Measurements from ENCODE around the gene PIEZO1.
"Not testable (repeated sequence)": the region's sequence is repeated elsewhere in the genome, so short reads cannot be mapped to it uniquely, and the experiment has no call there.

The PIEZO1 gene, protein sequence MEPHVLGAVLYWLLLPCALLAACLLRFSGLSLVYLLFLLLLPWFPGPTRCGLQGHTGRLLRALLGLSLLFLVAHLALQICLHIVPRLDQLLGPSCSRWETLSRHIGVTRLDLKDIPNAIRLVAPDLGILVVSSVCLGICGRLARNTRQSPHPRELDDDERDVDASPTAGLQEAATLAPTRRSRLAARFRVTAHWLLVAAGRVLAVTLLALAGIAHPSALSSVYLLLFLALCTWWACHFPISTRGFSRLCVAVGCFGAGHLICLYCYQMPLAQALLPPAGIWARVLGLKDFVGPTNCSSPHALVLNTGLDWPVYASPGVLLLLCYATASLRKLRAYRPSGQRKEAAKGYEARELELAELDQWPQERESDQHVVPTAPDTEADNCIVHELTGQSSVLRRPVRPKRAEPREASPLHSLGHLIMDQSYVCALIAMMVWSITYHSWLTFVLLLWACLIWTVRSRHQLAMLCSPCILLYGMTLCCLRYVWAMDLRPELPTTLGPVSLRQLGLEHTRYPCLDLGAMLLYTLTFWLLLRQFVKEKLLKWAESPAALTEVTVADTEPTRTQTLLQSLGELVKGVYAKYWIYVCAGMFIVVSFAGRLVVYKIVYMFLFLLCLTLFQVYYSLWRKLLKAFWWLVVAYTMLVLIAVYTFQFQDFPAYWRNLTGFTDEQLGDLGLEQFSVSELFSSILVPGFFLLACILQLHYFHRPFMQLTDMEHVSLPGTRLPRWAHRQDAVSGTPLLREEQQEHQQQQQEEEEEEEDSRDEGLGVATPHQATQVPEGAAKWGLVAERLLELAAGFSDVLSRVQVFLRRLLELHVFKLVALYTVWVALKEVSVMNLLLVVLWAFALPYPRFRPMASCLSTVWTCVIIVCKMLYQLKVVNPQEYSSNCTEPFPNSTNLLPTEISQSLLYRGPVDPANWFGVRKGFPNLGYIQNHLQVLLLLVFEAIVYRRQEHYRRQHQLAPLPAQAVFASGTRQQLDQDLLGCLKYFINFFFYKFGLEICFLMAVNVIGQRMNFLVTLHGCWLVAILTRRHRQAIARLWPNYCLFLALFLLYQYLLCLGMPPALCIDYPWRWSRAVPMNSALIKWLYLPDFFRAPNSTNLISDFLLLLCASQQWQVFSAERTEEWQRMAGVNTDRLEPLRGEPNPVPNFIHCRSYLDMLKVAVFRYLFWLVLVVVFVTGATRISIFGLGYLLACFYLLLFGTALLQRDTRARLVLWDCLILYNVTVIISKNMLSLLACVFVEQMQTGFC (N-terminal part only)

DNA sequence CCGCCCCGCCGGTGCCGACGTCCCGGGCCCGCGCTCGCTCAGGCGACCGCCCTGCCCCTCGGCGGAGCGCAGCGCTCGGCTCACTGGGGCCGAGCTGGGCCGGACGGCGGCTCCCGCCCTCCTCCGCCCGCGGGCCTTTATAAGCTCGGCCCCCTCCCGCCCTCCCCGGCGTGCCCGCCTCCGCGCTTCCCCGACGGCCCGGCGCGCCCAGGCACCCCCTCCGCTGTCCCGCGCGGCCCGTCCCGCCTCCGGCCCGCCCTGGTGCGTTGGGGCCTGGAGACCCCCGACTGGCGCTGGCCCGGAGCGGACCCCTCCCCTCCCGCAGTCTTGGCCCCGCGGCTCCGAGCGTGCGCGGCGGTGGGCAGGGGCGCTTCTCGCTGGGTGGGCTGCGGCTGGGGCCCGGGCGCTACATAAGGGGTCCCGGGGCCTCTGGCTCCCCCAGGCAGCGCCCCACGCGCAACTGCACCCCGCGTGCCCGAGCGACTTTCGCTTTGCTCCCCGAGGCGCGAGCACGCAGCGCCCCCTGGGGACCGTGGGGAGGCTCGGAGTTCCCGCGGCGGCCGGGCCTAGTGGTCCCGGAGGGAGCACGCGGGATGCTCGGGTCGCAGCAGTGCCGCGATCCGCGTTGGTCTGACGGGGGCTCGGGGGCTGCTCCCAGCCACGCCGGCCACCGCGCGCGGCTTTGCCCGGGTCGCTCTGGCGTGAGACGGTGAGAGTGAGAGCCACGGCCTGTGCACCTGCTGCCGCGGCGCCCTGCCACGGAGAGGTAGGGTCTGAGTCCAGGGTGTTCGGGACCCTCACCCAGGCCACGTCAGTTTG is at the start of gene PIEZO1:
Gene PIEZO1, minus strand, starts transcription at position 115 of the 819 bp plus-strand sequence. CDS start 256 bp downstream, outside the sequence.
- peak; percentile 73 for DNase-seq (ENCODE audit: low read depth)

DNA sequence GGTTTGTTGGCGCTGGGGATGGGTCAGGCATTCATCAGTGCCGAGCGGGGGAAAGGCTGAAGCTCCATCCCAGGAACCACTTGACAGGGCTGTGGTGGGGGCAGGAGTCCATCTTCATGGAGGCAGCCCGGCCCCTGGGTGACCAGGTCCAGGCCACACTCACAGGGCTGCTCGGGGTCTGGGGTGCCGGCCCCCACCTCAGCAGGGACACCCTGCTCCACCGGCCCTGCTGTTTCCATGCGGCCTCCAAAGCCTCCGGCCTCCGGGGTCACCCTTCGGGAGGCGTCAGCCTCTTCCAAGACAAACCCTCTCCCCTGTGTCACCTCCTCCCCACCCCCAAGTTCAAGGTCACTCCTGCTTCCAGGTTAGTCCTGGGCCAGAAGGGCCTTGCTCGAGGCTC is 49.6 kb upstream of the PIEZO1 start:
- no peak for DNase-seq (ENCODE audit: low read depth)

DNA sequence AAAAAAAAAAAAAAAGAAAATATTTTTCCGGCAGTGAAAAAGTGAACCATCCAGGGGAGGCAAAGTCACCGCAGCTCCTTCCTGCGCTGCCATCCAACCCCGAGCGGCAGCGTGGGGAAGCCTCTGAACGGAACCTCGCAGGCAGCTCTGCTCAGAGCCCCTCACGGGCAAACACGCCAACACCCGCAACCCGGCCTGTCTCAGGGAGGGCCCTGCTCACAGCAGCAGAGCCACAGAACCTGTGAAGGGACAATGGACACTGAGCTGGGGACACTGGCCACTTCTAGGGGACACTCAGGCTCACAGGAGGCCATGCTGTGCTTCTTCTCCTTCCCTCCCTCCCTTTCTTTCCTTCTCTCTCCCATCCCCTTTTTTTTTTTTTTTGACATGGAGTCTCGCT is 48.1 kb upstream of the PIEZO1 start:
- no peak for DNase-seq (ENCODE audit: low read depth)

DNA sequence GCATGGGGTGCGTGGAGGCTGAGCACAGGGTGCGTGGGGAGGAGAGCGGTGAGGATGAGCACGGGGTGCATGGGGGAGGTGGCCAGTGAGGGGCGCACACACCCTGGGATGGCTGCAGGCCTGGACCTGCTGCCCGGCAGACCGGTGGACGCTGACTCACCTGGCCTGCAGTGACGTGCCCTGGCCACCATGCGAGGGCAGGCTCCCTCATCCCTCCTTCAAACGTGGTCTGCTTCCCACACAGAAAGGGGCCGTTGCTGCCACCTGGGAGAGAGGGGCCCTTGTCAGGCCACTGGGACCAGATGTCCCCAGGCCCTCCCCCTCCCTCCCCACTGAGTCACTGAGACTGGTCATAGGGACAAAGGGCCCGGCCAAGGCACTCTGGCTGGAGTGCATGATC is 46.8 kb upstream of the PIEZO1 start:
- no peak for DNase-seq (ENCODE audit: low read depth)

DNA sequence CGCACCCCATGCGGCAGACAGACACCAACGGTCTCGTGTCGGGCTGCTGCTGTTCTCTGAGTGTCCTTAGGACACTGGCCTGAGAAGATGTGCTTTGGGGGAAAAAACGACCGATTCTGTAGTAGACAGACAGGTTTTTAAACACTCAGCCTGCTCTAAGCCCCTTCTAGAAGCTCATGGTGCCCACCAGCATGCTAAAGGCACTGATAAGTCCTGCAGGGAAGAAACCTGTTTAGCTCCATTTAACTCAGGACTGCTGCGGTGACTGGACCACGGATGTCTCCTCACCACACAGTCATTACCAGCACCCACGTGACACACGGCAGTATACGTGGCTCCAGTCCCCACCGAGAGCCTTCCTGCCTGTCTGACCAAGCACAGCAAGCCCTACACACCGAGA is 45.8 kb upstream of the PIEZO1 start:
- DNase-seq (ENCODE audit: low read depth): no peak

DNA sequence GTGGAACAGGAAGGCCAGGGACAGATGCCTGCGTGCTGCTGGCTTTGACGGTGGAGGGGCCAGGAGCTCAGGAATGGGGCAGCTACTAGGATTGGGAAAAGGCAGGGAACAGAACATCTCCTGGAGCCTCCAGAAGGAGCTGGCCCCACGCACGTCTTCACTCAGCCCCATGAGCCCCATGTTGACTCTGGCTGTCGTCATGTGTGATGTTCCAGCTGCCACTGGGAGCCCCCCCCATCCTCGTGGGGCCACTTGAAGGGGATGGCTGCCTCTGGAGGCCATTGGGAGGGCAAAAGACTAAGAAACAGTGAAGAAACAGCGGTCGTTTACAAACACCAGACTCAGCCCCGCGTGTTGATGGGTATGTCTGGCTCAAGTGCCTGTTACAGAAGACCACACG is 45.2 kb upstream of the PIEZO1 start:
- DNase-seq (ENCODE audit: low read depth): no peak

DNA sequence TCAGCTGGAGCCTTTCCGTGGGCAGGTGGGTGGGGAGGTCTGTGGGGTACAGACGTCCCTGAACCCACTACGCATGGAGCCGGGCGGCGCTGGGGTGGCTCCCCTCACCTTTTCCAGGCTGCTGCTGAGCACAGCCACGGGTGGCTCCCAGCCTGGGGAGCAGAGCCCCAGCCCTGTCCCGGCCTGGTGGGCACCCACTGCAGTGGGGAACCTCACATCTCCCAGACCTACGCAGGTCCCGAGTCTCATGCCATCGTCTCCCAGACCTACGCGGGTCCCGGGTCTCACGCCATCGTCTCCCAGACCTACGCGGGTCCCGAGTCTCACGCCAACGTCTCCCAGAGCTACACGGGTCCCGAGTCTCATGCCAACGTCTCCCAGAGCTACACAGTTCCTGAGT is 43.7 kb upstream of the PIEZO1 start:
- no peak for DNase-seq (ENCODE audit: low read depth)

DNA sequence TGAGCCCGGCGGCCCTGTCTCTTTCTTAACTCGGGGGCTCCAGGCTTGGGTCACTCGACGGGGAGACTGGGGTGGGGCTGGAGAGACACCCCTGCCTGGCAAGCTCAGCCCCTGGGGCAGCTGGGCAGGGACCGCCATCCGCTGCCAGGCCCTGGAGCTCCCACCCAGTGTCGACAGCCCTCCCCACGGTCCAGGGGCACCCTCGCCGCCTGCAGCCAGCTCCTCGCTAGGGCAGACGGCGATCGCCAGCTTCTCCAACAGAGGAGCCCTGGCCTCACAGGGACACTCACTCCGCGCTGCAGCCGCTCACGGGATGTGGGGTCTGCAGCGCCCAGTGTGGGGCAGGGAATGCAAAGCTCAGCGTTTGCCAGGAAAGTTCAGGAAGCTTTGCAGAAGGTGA is 42.7 kb upstream of the PIEZO1 start:
- no peak for DNase-seq (ENCODE audit: low read depth)

DNA sequence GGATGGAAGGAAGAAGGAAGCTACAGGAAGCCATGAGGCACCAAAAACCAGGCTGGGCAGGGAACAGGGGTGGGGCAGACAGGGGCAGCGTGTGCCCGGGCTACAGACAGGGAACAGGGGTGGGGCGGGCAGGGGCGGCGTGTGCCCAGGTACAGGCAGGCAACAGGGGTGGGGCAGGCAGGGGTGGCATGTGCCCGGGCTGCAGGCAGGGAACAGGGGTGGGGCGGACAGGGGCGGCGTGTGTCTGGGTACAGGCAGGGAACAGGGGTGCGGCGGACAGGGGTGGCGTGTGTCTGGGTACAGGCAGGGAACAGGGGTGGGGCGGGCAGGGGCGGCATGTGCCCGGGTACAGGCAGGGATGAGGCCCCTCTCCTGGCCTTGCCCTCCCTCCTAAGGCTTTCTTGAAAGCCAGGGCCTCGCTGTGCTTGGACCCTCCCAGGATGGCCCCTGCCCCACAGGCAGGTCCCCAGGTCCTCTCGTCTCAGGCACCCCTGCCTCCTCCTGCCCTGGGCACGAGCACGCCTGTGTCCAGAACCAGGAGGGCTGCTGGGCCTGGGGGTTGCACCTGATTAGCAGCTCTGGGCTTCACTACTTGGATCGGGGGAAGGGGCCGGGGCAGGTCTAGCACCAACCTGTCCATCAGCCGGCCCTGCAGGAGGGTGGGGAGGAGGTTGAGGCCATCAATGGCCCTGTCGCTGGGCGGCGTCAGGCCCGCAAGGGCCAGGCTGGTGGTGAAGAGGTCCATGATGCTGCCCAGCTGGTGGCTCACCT is 41.2 kb upstream of the PIEZO1 start:
- DNase-seq (ENCODE audit: low read depth): no peak

DNA sequence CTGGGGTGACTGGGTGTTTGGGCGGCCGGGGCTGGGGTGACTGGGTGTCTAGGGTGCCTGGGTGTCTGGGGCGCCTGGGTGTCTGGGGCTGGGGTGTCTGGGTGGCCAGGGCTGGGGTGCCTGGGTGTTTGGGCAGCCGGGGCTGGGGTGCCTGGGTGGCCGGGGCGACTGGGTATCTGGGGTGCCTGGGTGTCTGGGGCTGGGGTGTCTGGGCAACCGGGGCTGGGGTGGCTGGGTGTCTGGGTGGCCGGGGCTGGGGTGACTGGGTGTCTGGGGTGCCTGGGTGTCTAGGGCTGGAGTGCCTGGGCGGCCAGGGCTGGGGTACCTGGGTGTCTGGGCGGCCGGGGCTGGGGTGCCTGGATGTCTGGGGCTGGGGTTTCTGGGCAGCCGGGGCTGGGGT is 40.1 kb upstream of the PIEZO1 start:
- no peak for DNase-seq (ENCODE audit: low read depth)

DNA sequence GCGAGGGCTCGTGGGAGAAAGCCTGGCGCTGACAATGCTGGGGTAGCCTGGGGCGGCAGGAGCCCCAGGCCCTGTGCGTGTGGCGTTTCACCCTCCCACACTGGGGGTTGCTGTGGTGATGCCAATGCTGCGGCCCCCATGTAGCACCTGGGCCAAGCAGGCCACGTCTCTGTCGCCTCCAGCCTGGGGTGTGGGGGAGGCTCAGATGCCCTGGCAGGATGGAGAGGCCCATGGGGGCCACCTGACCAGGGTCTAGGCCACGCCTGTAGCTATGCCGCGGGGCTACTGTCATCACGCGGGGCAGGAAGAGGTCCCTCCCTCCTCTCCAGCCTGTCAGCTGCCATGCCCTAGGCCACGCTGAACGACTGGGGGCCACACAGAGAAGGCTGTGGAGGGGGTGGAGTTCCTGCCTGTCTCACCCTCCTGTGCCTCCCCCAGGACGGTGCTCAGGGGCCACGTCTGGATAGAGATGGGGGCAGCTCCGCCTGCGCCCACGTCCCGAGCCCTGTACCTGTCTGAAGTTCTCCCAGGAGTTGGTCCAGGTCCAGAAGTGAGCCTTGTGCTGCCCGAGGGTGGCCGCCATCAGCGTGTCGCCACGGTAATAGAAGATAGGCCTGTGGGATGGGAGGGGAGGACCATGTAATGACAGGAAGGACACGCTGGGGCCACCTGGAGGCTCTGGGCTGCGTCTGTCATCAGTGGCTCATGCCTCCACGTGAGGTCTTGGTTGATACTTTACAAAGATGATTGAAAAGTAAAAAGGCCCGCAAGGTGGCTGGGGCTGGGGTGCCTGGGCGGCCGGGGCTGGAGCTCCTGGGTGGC is 39.4 kb upstream of the PIEZO1 start:
- DNase-seq (ENCODE audit: low read depth): no peak

DNA sequence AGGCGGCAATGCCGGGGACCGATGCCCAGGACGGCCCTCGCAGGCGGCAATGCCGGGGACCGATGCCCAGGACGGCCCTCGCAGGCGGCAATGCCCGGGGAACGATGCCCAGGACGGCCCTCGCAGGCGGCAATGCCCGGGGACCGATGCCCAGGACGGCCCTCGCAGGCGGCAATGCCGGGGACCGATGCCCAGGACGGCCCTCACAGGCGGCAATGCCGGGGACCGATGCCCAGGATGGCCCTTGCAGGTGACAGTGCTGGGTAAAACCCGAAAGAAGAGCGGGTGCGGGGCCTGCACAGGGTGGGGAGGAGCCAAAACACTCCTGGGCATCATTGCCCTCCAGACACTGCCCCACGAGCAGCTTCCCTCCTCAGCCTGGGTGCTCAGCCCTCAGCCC is 38.6 kb upstream of the PIEZO1 start:
- not testable (repeated sequence) for DNase-seq (ENCODE audit: low read depth)

DNA sequence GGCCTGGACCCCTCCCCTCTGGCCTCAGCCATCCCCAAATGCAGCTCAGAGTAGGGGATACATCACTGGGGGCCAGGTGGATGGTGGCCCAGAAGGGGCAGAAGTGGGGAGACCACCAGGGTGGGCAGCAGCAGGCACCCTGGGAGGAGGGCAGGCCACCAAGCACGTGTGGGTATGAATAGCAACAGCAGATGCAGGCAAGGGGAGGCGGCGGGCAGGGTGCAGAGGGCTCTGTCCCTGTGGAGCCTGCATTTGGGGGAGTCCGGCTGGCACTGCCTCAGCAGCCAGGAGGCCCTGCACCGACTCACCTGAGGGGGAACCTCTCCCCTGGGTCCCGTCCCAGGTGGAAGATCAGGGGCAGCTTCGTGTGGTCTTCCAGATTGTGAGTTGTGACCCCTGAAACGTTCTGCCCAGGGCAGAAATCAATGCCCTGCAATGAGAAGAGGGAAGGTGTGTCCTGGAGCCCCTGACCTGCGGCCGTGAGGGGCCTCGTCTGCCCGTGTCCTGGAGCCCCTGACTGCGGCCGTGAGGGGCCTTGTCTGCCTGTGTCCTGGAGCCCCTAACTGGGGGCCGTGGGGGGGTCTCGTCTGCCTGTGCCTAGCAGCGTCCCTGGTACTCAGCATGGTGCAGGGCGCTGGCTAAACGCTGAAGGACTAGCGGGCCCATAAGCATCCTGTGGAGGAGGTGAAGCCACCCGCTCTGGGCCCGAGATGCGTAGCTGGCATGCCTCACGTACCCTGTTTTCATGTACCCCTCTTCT is 37.4 kb upstream of the PIEZO1 start:
- no peak for DNase-seq (ENCODE audit: low read depth)

DNA sequence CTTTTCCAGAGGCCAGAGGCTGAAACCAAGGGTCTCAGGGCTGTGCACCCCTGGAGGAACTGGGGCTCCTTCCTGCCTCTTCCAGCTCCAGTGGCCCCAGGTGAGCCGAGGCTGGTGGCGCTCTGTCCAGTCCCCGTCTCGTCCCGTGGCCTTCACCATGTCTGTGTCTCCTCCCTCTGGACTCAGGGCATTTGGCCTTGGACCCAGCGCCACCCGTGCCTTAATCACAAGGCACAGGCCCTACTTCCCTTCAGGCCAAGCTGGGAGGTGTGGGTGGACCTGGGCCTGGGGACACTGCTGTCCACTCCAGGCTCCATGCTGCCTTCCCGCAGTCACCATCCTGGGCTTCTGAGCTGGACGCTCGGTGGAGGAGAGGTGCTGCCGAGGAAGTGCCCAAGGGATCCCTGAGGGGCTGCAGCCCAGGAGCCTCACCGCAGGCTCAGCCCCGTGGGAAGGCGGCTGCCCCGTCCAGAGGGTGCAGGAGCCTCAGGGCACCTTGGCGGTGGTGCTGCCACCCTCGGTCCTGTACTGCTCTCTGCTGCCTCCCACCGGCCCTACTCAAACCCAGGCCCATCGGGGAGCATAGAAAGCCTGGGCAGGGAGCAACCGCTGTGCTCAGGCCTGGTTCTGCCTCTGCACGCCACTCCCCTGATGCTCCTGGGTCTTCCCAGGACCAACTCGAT is 36.3 kb upstream of the PIEZO1 start:
- no peak for DNase-seq (ENCODE audit: low read depth)

DNA sequence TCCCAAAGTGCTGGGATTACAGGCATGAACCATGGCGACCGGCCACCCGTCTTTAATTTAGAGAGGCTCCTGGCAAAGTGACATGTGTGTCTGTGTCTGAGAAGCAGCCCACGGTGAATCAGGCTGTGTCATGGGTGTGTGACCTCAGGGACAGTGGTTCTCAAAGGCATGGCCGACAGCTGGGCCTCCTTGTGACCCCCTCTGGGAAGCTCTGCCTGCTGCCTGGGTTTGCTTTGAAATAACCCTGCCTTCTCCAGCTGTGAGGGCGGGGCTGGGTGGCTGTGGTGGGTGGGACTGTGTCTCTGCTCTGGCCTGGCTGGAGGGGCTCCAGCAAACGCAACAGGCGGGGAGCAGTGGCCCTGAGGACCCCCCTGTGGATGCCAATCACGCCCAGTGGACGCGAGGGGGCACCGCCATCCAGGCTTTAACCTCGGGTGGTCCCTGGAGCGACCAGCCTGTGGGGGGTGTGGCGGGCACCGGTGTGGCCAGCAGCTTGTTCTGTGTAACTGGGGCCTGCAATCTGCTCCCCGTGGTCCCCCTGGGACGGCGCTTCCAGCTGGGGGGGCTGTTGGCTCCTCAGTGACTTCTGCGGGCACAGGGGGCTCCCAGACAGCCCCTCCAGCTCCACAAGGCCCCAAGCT is 35.5 kb upstream of the PIEZO1 start:
- DNase-seq (ENCODE audit: low read depth): no peak

DNA sequence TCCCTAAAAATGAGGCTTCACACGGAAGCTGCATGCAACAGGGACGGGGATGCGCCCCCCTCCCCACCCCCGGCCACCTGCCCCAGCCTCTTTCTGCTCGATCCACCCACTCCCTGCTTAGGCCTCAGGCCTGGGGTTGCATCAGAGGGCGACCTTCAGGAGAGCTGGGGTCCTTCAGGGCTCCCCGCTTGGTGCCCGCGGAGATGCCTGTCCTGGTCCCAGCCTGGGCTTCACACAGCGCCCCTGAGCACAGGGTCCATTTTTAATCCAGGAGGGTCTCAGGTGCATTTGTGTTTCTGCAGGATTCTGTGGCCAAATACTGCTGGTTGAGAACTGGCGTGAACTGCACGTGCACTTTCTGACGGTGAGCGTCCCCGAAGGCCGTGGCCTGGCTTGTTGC is 34.1 kb upstream of the PIEZO1 start:
- no peak for DNase-seq (ENCODE audit: low read depth)

DNA sequence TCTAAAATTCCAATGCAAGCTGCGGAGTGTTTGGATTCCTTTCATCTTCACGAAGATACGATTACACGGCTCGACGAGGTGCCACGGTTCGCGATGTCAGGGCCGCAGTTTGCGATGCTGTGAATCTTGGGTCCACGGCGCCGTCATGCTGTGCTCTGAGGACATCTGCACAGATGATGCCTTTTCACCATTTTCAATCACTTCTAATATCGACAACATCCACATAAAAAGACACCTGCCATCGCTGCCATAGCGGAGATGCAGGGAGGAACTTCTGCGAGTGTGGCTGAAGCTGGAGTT is 33.5 kb upstream of the PIEZO1 start:
- DNase-seq (ENCODE audit: low read depth): no peak

Data from activated gamma-delta T cell treated with anti-CD3 and anti-CD28 coated beads, Interleukin-2, amount 50 U/mL, for 16 hours (primary cell).